Measurements from ENCODE around the gene B4GALT5.

The B4GALT5 gene

DNA sequence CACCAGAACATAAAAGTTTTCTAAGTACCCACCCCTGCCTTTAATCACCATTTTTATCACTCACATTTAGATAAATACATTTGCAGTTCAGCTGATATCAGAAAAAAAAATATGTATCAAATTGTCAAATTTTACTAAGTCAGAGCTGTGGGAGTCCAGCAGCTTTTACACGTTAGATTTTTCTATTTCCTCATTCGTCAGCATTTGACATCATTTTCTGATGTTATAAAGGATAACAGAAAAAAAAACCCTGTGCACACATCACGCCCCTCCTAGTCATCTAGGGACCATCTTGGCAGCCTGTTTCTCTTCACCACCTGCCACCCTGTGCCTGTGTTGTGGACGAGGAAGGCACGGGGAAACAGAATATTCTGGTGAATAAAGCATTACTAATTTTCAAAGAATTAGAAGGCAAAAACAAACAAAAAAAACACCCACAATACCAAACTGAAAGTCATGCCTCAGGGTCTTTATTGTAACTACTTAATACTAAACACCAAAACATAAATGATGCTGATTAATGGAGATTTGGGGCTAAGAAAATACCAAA is 12.4 kb downstream of the B4GALT5 start:
- in situ Hi-C loops (cut with HindIII; ENCODE audit: low sequenced_read_pairs) = no loop called here

DNA sequence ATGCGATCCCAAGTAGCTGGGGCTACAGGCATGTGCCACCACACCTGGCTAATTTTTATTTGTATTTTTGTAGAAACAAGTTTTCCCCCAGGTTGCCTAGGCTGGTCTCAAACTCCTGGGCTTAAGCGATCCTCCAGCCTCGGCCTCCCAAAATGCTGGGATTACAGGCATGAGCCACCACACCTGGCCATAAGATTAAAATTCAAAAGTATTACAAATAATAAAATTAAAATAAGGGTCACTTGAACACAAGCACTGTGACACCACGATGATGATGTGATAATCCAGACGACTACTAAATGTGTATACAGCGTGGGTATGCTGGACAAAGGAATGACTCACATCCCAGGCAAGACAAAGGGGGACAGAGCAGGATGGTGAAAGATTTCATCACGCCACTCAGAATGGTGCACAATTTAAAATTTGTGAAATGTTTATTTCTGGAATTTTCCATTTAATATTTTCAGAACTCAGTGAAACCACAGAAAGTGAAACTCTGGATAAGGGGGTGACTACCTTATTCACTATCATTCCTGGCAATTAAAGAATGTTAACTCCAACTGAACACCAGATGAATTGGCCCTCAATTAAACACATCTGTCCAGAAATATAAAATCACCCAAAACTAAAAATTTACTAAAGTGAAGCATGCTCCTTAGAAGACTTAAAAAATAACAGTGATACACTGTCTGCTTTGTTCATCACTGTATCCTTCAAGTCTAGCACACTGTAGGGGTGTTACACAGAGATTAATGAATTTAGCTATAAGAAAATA is 13.1 kb downstream of the B4GALT5 start:
- in situ Hi-C loops (cut with HindIII; ENCODE audit: low sequenced_read_pairs) = no loop called here

- in situ Hi-C loops (cut with HindIII; ENCODE audit: low sequenced_read_pairs) = no loop called here
These were observed 14.3 kb downstream of the B4GALT5 start for GRCh38 chr20:49699200-49699992.

DNA sequence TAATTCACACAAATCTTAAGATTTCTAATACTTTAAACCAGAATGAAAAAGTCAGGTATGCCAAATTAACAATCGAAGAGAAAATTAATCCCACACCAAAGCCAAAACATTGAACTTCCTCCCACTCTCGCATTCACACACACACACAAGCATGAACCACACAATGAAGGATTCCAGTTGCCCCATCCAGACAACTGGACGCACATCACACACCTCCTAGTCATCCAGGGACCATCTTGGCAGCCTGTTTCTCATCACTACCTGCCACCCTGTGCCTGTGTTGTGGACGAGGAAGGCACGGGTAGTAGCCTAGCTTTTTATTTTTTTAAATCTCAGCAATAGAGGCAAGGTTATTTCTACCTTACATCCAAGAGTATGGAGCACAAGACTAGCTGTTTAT is 15.2 kb downstream of the B4GALT5 start:
- in situ Hi-C loops (cut with HindIII; ENCODE audit: low sequenced_read_pairs) = no loop called here

- in situ Hi-C loops (cut with HindIII; ENCODE audit: low sequenced_read_pairs) = no loop called here
These were observed 16.6 kb downstream of the B4GALT5 start for GRCh38 chr20:49697071-49697470.

DNA sequence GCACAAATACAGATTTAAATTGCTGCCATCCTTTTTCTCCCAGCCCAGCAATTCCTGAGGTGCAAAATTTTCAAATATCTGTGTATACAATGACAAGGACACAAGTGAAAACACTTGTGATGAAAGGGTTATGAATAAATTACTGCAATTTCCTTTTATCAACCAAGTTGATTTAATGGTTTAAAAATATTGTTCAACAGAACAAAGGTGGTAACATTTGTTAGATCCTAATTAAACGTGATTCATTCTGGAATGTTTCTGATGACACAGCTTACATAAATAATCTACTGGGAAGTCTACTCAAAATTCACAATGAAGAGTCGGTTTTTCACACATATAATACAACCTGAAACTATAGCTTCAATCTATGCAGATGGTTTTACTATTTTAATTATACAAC is 17.1 kb downstream of the B4GALT5 start:
- in situ Hi-C loops (cut with HindIII; ENCODE audit: low sequenced_read_pairs) = no loop called here

- in situ Hi-C loops (cut with HindIII; ENCODE audit: low sequenced_read_pairs) = no loop called here
These were observed 17.8 kb downstream of the B4GALT5 start for GRCh38 chr20:49695830-49696229.

GRCh38 chr20:49694450-49695071 is 19.1 kb downstream of the B4GALT5 start:
- in situ Hi-C loops (cut with HindIII; ENCODE audit: low sequenced_read_pairs) = no loop called here

GRCh38 chr20:49693435-49694171 is 20.1 kb downstream of the B4GALT5 start:
- in situ Hi-C loops (cut with HindIII; ENCODE audit: low sequenced_read_pairs) = no loop called here

GRCh38 chr20:49692941-49693340 is 20.7 kb downstream of the B4GALT5 start:
- in situ Hi-C loops (cut with HindIII; ENCODE audit: low sequenced_read_pairs) = no loop called here

DNA sequence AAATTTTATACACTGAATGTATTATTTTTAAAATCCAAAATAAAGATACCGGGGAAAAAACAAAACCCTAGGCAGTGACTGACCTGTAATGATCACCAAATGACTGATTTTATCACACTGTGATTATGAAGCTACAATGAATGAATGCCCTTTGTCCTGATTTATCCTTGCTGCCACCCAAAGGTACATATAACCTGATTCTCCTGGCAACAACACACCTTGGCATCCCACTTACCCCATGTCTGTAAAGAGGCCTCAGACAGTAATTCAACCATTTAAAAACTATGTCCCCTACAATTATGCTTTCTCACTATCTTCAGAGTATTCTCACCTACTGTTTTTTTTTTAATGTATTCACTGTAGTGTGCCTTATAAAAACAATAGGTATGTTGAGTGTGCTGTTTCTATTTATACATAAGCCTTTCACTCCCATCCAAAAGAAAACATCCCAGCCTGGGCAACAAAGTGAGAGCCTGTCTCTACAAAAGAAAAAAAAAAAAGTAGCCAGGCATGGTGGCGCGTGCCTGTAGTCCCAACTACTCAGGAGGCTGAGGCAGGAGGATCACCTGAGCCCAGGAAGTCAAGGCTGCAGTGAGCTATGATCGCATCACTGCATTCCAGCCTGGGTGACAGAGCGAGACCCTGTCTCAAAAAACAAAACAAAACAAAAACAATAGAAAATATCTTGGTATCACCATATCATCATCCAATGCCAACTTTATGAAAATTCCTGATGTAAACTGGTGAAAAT is 21.7 kb downstream of the B4GALT5 start:
- in situ Hi-C loops (cut with HindIII; ENCODE audit: low sequenced_read_pairs) = no loop called here

GRCh38 chr20:49690899-49691620 is 22.6 kb downstream of the B4GALT5 start:
- in situ Hi-C loops (cut with HindIII; ENCODE audit: low sequenced_read_pairs) = no loop called here

- in situ Hi-C loops (cut with HindIII; ENCODE audit: low sequenced_read_pairs) = no loop called here
These were observed 25.8 kb downstream of the B4GALT5 start for GRCh38 chr20:49687595-49688567.

GRCh38 chr20:49685809-49686208 is 27.9 kb downstream of the B4GALT5 start:
- in situ Hi-C loops (cut with HindIII; ENCODE audit: low sequenced_read_pairs) = no loop called here

- in situ Hi-C loops (cut with HindIII; ENCODE audit: low sequenced_read_pairs) = no loop called here
These were observed 28.5 kb downstream of the B4GALT5 start for GRCh38 chr20:49685161-49685601.

- in situ Hi-C loops (cut with HindIII; ENCODE audit: low sequenced_read_pairs) = no loop called here
These were observed 29.2 kb downstream of the B4GALT5 start for GRCh38 chr20:49684335-49684997.

DNA sequence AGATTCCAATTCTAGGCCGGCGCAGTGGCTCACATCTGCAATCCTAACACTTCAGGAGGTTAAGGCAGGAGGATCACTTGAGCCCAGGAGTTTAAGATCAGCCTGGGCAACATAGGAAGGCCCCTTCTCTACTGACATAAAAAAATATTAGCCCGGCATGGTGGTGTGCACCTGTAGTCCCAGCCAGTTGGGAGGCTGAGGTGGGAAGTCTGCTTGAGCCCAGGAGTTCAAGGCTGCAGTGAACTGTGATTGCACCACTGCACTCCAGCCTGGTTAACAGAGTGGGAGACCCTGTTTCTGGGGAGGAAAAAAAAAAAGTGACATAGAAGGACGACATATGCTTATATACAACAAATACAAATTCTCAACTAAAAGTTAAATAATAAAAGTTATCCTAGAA is 30.9 kb downstream of the B4GALT5 start:
- in situ Hi-C loops (cut with HindIII; ENCODE audit: low sequenced_read_pairs) = no loop called here

- in situ Hi-C loops (cut with HindIII; ENCODE audit: low sequenced_read_pairs) = no loop called here
These were observed 31.4 kb downstream of the B4GALT5 start for GRCh38 chr20:49682278-49682677.
